Measurements from ENCODE around the gene C1orf74. TPM values are rescaled to one million over a fixed set of nuclear protein-coding genes. Genes with fewer than 3 reads are reported as not detected.
A peak's percentile ranks its signal among the peaks of the same experiment; 100 is the strongest.

Gene C1orf74
- total RNA-seq, 1 experiment from 2014 or later: 5.7 TPM

GRCh38 chr1:209787551-209787950, 3.2 kb upstream of the C1orf74 start:
- Histone ChIP-seq H3K4me2 (ENCODE audit: low read length) (no peak overlapping the region), H2AFZ (ENCODE audit: low read length) (no peak overlapping the region), H3K9me2 (replicated peaks; ENCODE audit: low read length) (no peaks in the 10 kb centered on the region), H3K4me3 (ENCODE audit: low read length) (no peak overlapping the region), H3K9ac (ENCODE audit: low read length) (no peak overlapping the region), H3K27me3 (ENCODE audit: low read length) (no peaks in the 10 kb centered on the region), H3K4me1 (ENCODE audit: insufficient read depth, low read length) (peaks cover 29% of the 10 kb centered on the region), H3K9me3 (ENCODE audit: low read length) (no peaks in the 10 kb centered on the region), H3K36me3 (ENCODE audit: low read depth, low read length) (peaks cover 40% of the 10 kb centered on the region), H3K27ac (ENCODE audit: low read length) (peak overlapping the region; percentile 2; the same call in 1 of the 2 replicates), H4K20me1 (ENCODE audit: low read length) (no peaks in the 10 kb centered on the region), H3F3A (ENCODE audit: low read length, unreplicated experiment) (no peaks in the 10 kb centered on the region), H3K79me2 (ENCODE audit: low read length) (peaks cover 17% of the 10 kb centered on the region)
- TF ChIP-seq, protein P1, sequence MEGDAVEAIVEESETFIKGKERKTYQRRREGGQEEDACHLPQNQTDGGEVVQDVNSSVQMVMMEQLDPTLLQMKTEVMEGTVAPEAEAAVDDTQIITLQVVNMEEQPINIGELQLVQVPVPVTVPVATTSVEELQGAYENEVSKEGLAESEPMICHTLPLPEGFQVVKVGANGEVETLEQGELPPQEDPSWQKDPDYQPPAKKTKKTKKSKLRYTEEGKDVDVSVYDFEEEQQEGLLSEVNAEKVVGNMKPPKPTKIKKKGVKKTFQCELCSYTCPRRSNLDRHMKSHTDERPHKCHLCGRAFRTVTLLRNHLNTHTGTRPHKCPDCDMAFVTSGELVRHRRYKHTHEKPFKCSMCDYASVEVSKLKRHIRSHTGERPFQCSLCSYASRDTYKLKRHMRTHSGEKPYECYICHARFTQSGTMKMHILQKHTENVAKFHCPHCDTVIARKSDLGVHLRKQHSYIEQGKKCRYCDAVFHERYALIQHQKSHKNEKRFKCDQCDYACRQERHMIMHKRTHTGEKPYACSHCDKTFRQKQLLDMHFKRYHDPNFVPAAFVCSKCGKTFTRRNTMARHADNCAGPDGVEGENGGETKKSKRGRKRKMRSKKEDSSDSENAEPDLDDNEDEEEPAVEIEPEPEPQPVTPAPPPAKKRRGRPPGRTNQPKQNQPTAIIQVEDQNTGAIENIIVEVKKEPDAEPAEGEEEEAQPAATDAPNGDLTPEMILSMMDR (conservative IDR thresholded peaks at IDR 0.05; ENCODE audit: low read depth, low read length): no peak
- no peak for TF ChIP-seq EZH2phosphoT487 (IDR thresholded peaks at IDR 0.05; ENCODE audit: borderline replicate concordance, low read length)
- TF ChIP-seq EZH2 (IDR thresholded peaks at IDR 0.05; ENCODE audit: low read length, unreplicated experiment): no peak
- POLR2A ChIA-PET (ENCODE audit: unreplicated experiment): interaction anchor here (0.6 to 1.3 kb wide), 3 partner anchors 15 to 485 kb away, joined by 3 to 16 read pairs (median 4); partner anchors contain the start of gene IRF6
- no TSS peak for BruUV-seq (replicated peaks)
- peak; percentile 50 for DNase-seq
- intact Hi-C loops (cut with micrococcal nuclease): no loop called here
- CTCF ChIA-PET: interaction anchor here (1.2 kb wide), 1 partner anchor 36 kb away, joined by 3 read pairs; no protein-coding TSS in a partner anchor
- ATAC-seq: no peak; the same call in 1 of the 2 replicates

GRCh38 chr1:209786146-209786545, 1.8 kb upstream of the C1orf74 start:
- H3K4me2 ChIP-seq (ENCODE audit: low read length): no peak overlapping the region
- H3K79me2 ChIP-seq (ENCODE audit: low read length): peaks cover 20% of the 10 kb centered on the region
- H3K4me3 ChIP-seq (ENCODE audit: low read length): no peak overlapping the region
- H3F3A ChIP-seq (ENCODE audit: low read length, unreplicated experiment): no peaks in the 10 kb centered on the region
- H4K20me1 ChIP-seq (ENCODE audit: low read length): no peaks in the 10 kb centered on the region
- H3K9me3 ChIP-seq (ENCODE audit: low read length): no peaks in the 10 kb centered on the region
- H3K4me1 ChIP-seq (ENCODE audit: insufficient read depth, low read length): peaks cover 18% of the 10 kb centered on the region
- TF ChIP-seq EZH2phosphoT487 (IDR thresholded peaks at IDR 0.05; ENCODE audit: borderline replicate concordance, low read length): no peak
- no peak for TF ChIP-seq EZH2 (IDR thresholded peaks at IDR 0.05; ENCODE audit: low read length, unreplicated experiment)
- TF ChIP-seq, protein P1 (conservative IDR thresholded peaks at IDR 0.05; ENCODE audit: low read depth, low read length): no peak
- peaks cover 32% of the 10 kb centered on the region for H3K36me3 ChIP-seq (ENCODE audit: low read depth, low read length)
- H3K27me3 ChIP-seq (ENCODE audit: low read length): no peaks in the 10 kb centered on the region
- H2AFZ ChIP-seq (ENCODE audit: low read length): no peak overlapping the region
- ChIA-PET POLR2A (ENCODE audit: unreplicated experiment) (no interaction called here), CTCF (no interaction called here)
- no peak overlapping the region for H3K9ac ChIP-seq (ENCODE audit: low read length)
- peak overlapping the region; percentile 9; the same call in 1 of the 2 replicates for H3K27ac ChIP-seq (ENCODE audit: low read length)
- intact Hi-C loops (cut with micrococcal nuclease): no loop called here
- no peaks in the 10 kb centered on the region for H3K9me2 ChIP-seq (replicated peaks; ENCODE audit: low read length)
- BruUV-seq (replicated peaks): no TSS peak
- ATAC-seq: no peak
- DNase-seq: peak; percentile 38

- H3K27me3 ChIP-seq (ENCODE audit: low read length): no peaks in the 10 kb centered on the region
- no peak overlapping the region for H3K9ac ChIP-seq (ENCODE audit: low read length)
- H3K9me3 ChIP-seq (ENCODE audit: low read length): no peaks in the 10 kb centered on the region
- no peaks in the 10 kb centered on the region for H4K20me1 ChIP-seq (ENCODE audit: low read length)
- ChIA-PET POLR2A (ENCODE audit: unreplicated experiment) (no interaction called here), CTCF (no interaction called here)
- peaks cover 26% of the 10 kb centered on the region for H3K36me3 ChIP-seq (ENCODE audit: low read depth, low read length)
- no peaks in the 10 kb centered on the region for H3F3A ChIP-seq (ENCODE audit: low read length, unreplicated experiment)
- peak overlapping the region; percentile 9; the same call in 1 of the 2 replicates for H3K27ac ChIP-seq (ENCODE audit: low read length)
- peaks cover 18% of the 10 kb centered on the region for H3K4me1 ChIP-seq (ENCODE audit: insufficient read depth, low read length)
- H3K4me3 ChIP-seq (ENCODE audit: low read length): no peak overlapping the region
- intact Hi-C loops (cut with micrococcal nuclease): loop anchor here (2.0 kb wide), 1 partner anchor 41 kb away; the partner anchor contains the start of gene UTP25
- H3K9me2 ChIP-seq (replicated peaks; ENCODE audit: low read length): no peaks in the 10 kb centered on the region
- no TSS peak for BruUV-seq (replicated peaks)
- no peak for DNase-seq
- no peak overlapping the region for H3K4me2 ChIP-seq (ENCODE audit: low read length)
- no peak overlapping the region for H2AFZ ChIP-seq (ENCODE audit: low read length)
- TF ChIP-seq EZH2 (IDR thresholded peaks at IDR 0.05; ENCODE audit: low read length, unreplicated experiment) (no peak), EZH2phosphoT487 (IDR thresholded peaks at IDR 0.05; ENCODE audit: borderline replicate concordance, low read length) (no peak)
- TF ChIP-seq, protein P1 (conservative IDR thresholded peaks at IDR 0.05; ENCODE audit: low read depth, low read length): no peak
- peaks cover 20% of the 10 kb centered on the region for H3K79me2 ChIP-seq (ENCODE audit: low read length)
- ATAC-seq: no peak
These were observed 1.2 kb upstream of the C1orf74 start for GRCh38 chr1:209785592-209785991.

All from PC-3 (cell line).